SK-N-MC (cell line): Measurements from ENCODE around the gene TBC1D13.

Experiments used
- EZH2 ChIP-seq: fragments of 200-600 bp; sonication (generic); IDR thresholded peaks from one replicate; pipeline ENCODE4 v1.6.1; 2017; ENCODE audit warnings: antibody characterized with exemption
- FOXP2 ChIP-seq: optimal IDR thresholded peaks from 2 replicates; pipeline ENCODE3; 2011; ENCODE audit warnings: mild to moderate bottlenecking, moderate library complexity; ENCODE audit not compliant: insufficient read depth; ENCODE audit errors: extremely low read length, control extremely low read depth
- POLR2AphosphoS5 ChIP-seq: IDR thresholded peaks from 2 replicates; pipeline ENCODE4 v1.6.1; 2012; ENCODE audit warnings: mild to moderate bottlenecking, low read depth, low read length, borderline replicate concordance

GRCh38 chr9:128841694-128842492 lies 54.8 kb downstream of the TBC1D13 start:
- TF ChIP-seq EZH2 (no peak), POLR2AphosphoS5 (no peak), FOXP2 (no peak)
